GM10266 (cell line): ENCODE results near the gene ZP3.
A peak's percentile ranks its signal among the peaks of the same experiment; 100 is the strongest.
"Not testable (repeated sequence)": the region's sequence is repeated elsewhere in the genome, so short reads cannot be mapped to it uniquely, and the experiment has no call there.

Source experiments
- DNase-seq: peaks from one replicate; pipeline ENCODE4 v3.0.0; 2012; ENCODE audit errors: extremely low spot score

Gene ZP3

GRCh38 chr7:76445577-76446008 lies 20.8 kb downstream of the ZP3 start:
- DNase-seq: not testable (repeated sequence)

GRCh38 chr7:76457017-76457416 lies 32.3 kb downstream of the ZP3 start:
- DNase-seq: not testable (repeated sequence)

DNA sequence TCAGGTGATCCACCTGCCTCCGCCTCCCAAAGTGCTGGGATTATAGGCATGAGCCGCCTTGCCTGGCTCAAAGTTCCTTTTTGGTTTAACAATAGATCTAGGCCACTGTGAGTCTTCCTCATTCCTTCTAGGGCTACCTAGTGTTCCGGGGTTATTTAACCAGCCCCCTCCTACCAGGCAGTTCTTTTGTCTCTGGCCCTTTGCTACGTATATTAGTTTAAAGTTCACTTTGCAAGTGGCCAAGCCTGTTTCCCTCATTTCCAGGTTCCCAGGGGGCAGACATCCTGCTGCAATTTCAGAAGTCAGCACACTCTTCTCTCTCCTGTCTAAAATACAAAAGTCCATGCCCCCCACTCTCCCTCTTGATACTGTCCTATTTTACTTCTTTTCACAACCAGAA lies 33.8 kb downstream of the ZP3 start:
- DNase-seq: not testable (repeated sequence)

GRCh38 chr7:76460767-76461166 lies 36.0 kb downstream of the ZP3 start:
- not testable (repeated sequence) for DNase-seq

DNA sequence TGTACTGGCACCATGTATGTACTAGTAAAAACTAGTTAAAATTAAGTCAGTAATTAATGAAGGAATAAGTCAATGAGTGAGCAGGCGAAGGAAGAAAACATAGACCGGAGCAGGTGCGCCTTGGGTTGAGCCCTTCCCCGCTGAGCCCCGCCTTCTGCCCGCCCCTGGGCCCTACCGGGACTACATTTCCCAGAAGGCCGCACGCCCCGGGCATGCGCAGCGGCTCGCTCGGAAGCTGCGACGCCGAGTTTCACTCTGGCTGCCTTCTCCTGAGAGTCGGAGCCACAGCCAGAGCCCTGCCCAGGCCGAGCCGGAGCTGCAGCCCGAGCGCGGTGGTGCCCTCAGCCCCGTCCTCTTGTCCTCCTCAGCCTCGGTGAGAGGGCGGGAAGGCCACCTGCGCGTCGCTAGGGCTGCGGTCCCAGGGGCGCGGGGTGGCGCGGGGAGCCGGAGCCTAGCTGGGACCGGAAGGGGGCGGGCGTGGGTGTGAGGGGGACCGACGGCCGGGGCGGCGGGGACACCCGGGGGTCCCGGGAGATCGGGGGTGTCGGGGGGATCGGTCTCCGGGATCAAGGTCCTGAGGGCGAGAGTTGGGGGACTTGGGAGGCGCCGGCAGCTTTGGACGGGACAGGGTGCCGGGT lies 36.8 kb downstream of the ZP3 start, which contains the start of gene DTX2:
DTX2 (plus strand) TSS at position 246 of the 638 bp plus-strand sequence. CDS start 18,801 bp downstream, outside the sequence.
- not testable (repeated sequence) for DNase-seq

DNA sequence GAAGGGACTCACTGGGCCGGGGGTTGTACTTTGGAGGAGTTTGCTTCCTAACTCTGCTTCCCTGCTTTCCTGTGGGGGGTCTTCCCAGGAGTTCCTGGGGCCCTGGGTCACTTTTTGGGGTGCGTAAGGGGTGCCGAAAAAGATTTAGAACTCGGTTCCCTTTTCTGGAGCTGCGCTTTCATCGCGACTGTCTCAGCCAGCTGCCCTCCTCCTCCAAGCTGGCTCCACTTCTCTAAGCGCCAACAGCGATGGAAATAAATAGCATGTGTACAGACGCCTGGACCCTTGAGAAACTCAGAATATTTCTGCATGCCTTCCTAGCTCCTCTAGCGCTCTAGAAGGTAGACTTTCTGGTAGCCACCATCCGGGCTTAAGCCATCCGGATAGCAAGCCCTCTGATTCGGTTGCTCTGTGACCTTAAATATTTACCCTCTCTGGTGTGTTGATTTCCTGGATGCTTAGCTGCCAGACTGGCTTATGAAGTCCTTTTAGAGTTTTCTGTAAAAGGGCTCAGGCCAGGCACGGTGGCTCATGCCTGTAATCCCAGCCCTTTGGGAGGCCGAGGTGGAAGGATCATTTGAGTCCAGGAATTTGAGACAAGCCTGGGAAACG lies 37.6 kb downstream of the ZP3 start:
- DNase-seq: not testable (repeated sequence)

DNA sequence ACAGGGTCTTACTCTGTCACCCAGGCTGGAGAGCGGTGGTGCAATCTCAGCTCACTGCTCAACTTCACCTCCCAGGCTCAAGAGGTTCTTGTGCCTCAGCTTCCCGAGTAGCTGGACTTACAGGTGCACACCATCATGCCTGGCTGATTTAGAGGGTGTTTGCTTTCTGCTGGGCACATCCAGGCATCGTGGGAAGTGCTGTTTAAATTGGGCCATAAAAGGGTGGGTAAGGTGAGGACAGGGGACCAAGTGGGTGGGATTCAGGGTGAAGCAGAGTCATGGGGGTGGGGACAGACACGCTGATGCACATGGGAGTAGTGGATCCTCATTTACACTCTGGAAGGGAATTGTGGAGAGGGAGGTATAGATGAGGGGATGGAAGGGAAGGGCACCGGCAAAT lies 40.2 kb downstream of the ZP3 start:
- not testable (repeated sequence) for DNase-seq

DNA sequence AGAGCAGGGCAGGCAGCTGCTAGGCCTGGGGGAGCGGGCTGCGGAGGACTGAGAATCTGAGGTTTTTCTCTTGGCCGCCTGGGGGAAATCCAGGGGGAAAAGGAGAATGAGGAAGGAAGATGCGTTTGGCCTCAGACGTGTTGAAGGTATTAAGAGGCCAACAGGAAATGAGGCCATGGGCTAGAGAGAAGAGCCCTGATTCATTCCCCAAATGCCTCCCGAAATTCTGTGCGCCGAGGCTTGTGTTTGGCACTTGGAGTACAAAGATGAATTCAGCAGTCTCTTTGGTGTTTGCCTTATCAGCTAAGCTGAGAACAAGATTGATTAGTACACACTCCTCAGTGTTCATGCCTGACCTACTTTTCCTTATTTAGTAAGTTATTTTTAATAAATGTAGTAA lies 41.2 kb downstream of the ZP3 start:
- not testable (repeated sequence) for DNase-seq

GRCh38 chr7:76467743-76468404 lies 43.1 kb downstream of the ZP3 start:
- peak; percentile 3 for DNase-seq

DNA sequence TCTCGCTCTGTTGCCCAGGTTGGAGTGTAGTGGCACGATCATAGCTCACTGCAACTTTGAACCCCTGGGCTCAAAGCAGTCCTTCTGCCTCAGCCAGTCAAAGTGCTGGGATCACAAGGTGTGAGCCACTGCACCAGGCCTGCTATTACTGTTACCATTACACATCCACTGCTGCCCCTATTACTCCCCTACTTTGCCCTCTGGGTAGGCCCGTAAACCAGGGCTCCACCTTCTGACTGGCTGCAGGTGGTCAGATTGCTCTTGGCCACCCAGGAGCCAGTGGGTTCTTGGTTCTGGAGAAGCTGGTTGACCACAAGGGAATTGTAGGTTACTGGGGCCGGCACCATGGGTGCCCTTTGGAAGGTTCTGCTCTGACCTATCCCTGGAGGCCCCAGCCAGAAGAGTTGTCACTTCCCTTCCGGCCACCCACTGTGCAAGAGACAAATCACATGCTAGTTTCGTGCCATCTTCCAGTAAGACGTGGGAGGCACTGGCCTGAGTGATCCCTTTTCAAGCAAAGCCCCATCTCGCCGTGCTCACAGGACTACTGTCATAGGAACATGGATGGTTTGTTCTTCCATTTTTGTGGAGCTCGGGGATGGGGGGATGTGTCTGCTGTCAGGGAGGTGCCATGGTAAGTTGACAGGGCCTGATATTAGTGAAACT lies 46.9 kb downstream of the ZP3 start:
- DNase-seq: not testable (repeated sequence)

- not testable (repeated sequence) for DNase-seq
Measured at GRCh38 chr7:76473097-76473496, 48.3 kb downstream of the ZP3 start.

DNA sequence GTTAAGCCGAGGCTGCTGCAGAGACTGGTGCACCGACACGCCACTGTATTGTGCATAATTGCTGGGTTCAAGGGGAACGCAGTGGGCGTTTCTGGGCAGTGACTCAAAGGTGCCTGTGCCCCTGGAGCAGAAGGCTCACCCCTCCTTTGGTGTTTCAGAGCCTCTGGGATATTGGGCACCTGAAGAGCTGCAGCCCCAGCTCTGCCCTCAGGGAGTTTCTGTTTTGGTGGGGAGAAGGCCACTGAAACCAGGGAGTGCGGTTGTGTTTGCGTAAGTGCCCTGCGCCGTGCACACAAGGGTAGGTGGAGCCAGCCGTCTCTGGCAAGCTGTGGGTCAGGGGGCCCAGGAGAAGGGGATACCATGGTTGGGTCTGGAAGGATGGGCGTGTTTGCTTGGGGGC lies 51.5 kb downstream of the ZP3 start:
- DNase-seq: not testable (repeated sequence)

DNA sequence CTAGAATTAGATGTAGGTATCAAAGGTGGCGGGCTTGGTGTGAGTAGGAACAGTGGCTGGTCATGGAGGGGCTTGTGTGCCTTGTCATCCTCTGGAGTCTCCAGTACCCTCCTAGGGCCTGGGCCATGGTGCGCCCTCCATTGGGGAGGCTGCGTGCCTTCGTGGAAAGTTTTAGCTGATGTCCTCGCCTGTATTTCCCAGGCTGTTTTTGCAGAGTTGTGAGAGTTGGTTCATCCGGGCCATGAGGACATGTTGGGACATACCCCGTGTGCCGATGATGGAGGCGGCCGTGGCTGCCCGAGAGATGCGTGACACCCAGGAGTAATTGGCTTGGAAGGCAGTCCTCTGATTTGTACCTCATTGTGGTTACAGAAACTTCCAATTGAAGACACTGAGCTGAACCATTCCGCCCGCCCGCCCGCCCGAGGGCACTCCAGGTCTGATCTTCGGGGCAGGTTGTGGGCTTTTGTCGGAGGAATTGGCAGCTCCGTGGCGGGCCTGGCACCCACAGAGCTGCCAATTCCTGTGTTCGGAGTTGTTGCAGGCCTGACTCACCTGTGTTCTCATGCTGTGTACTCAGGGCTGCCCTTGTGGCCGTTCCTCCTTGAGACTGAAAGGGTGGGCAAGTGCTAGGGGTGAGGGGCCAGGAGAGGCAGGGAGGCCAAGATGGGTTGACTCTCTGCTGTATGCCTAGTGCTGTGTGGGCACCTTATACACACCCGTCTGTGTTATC lies 52.2 kb downstream of the ZP3 start:
- DNase-seq: not testable (repeated sequence)

GRCh38 chr7:76479628-76480027 lies 54.9 kb downstream of the ZP3 start:
- not testable (repeated sequence) for DNase-seq

GRCh38 chr7:76480403-76481253 lies 55.9 kb downstream of the ZP3 start:
- not testable (repeated sequence) for DNase-seq

- DNase-seq: not testable (repeated sequence)
Measured at GRCh38 chr7:76482660-76483059, 57.9 kb downstream of the ZP3 start.

DNA sequence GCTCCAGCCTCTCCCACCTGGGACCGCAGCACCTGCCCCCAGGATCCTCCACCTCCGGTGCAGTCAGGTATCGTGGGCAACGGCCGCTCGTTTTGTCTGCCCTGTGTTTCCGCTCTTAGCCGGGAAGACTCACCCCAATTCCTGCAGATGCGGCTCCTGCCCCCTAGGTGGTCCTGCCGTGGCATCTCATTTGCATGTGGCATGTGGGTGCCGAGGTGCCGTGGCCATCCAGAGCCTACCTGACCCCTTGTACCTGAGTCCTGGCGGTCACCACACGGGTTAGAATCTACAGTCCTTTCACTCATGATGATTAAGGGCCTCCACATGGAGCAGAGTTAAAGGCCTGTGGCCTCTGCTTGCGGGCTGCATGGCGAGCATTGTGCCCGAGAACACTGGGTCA lies 58.3 kb downstream of the ZP3 start:
- DNase-seq: not testable (repeated sequence)

GRCh38 chr7:76484456-76484855 lies 59.7 kb downstream of the ZP3 start:
- not testable (repeated sequence) for DNase-seq

- not testable (repeated sequence) for DNase-seq
Measured at GRCh38 chr7:76485822-76486610, 61.3 kb downstream of the ZP3 start.
